Cardiac muscle cell (in vitro differentiated cells and primary cell): ENCODE data around the gene FNDC3B. TPM values are rescaled to one million over a fixed set of nuclear protein-coding genes. Genes with fewer than 3 reads are reported as not detected.
A peak's percentile ranks its signal among the peaks of the same experiment; 100 is the strongest.

ENCODE experiments used
- DNase-seq, 2 donors: peaks; one replicate each; pipeline versions ENCODE4 v3.0.0 to v3.0.0-alpha.2; 2010 to 2017; ENCODE audit warnings: low read depth in 1 of 2, low spot score in 1 of 2
- H3K27ac ChIP-seq: fragments of 200-600 bp; sonication (generic); 2 replicates; pipeline ENCODE4 v1.5.1; 2016
- H3K27me3 ChIP-seq: fragments of 200-600 bp; sonication (generic); 2 replicates; pipeline ENCODE4 v1.6.0; 2016; ENCODE audit warnings: control low read depth
- H3K36me3 ChIP-seq: fragments of 200-600 bp; sonication (generic); 2 replicates; pipeline ENCODE4 v1.5.1; 2016; ENCODE audit warnings: control low read depth
- H3K4me1 ChIP-seq: fragments of 200-600 bp; sonication (generic); 2 replicates; pipeline ENCODE4 v1.8.1; 2017; ENCODE audit warnings: low read depth, mild to moderate bottlenecking, mixed run types
- H3K4me3 ChIP-seq: fragments of 200-600 bp; sonication (generic); 2 replicates; pipeline ENCODE4 v1.5.1; 2016; ENCODE audit warnings: mild to moderate bottlenecking
- H3K9me3 ChIP-seq: fragments of 200-600 bp; sonication (generic); 2 replicates; pipeline ENCODE4 v1.5.1; 2017; ENCODE audit warnings: low read depth, mild to moderate bottlenecking, control low read depth
- polyA plus RNA-seq: library from polyadenylated mRNA; unstranded; fragments of >200 nt; fragmentation: Nextera tagmentation; extraction: Ambion mirVana; gene quantifications from 2 replicates; pipeline ENCODE4 v1.2.1, GENCODE V29; 2016
- total RNA-seq: library from RNA; depleted of rRNA; stranded (reverse); fragments of >200 nt; gene quantifications from 2 replicates; pipeline ENCODE4 v1.2.3, GENCODE V29; 2016
- TF ChIP-seq, protein P1 (sequence below): IDR thresholded peaks from 2 replicates; pipeline ENCODE4 v1.5.1; 2012; ENCODE audit warnings: low read depth, mild to moderate bottlenecking, low read length

FNDC3B gene
- total and polyA plus RNA-seq, 2 experiments from 2014 or later: 55.2 to 62.3 TPM

DNA sequence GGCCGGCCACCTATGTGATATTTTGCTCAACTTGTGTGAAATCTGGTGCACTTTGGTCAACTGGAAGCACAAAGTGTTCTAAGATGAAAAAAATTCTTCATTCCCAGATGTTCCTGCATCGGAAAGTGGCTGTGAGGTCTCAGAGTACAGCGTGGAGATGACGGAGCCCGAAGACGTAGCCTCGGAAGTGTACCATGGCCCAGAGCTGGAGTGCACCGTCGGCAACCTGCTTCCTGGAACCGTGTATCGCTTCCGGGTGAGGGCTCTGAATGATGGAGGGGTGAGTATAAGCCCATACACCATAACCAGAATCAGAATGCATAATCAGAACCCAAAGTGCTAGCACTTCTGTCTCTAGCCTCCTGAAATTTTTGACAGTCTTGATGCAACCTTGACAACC lies 304.6 kb downstream of the FNDC3B start:
- Histone ChIP-seq H3K4me3 (no peak overlapping the region), H3K4me1 (no peaks in the 10 kb centered on the region), H3K27me3 (no peaks in the 10 kb centered on the region), H3K9me3 (no peaks in the 10 kb centered on the region), H3K36me3 (peaks cover 85% of the 10 kb centered on the region), H3K27ac (peak overlapping the region; percentile 5)
- TF ChIP-seq, protein P1, sequence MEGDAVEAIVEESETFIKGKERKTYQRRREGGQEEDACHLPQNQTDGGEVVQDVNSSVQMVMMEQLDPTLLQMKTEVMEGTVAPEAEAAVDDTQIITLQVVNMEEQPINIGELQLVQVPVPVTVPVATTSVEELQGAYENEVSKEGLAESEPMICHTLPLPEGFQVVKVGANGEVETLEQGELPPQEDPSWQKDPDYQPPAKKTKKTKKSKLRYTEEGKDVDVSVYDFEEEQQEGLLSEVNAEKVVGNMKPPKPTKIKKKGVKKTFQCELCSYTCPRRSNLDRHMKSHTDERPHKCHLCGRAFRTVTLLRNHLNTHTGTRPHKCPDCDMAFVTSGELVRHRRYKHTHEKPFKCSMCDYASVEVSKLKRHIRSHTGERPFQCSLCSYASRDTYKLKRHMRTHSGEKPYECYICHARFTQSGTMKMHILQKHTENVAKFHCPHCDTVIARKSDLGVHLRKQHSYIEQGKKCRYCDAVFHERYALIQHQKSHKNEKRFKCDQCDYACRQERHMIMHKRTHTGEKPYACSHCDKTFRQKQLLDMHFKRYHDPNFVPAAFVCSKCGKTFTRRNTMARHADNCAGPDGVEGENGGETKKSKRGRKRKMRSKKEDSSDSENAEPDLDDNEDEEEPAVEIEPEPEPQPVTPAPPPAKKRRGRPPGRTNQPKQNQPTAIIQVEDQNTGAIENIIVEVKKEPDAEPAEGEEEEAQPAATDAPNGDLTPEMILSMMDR: no peak
- DNase-seq: no peak

DNA sequence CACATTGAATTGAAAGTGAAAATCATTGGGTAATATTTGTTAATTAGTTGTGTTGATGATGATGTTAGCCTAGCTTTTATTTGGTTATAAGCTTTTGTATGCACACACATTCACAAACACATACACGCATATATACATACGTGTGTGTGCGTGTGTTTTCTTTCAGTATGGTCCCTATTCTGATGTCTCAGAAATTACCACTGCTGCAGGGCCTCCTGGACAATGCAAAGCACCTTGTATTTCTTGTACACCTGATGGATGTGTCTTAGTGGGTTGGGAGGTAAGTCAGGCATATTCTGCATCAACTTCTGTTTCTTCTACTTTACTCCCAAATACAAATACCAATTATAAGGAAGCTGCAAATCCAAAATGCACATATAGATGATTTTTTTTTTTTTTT lies 306.8 kb downstream of the FNDC3B start:
- Histone ChIP-seq H3K4me3 (no peak overlapping the region), H3K27ac (no peak overlapping the region), H3K4me1 (no peaks in the 10 kb centered on the region), H3K36me3 (peaks cover 90% of the 10 kb centered on the region), H3K27me3 (no peaks in the 10 kb centered on the region), H3K9me3 (no peaks in the 10 kb centered on the region)
- TF ChIP-seq, protein P1: no peak
- no peak for DNase-seq

DNA sequence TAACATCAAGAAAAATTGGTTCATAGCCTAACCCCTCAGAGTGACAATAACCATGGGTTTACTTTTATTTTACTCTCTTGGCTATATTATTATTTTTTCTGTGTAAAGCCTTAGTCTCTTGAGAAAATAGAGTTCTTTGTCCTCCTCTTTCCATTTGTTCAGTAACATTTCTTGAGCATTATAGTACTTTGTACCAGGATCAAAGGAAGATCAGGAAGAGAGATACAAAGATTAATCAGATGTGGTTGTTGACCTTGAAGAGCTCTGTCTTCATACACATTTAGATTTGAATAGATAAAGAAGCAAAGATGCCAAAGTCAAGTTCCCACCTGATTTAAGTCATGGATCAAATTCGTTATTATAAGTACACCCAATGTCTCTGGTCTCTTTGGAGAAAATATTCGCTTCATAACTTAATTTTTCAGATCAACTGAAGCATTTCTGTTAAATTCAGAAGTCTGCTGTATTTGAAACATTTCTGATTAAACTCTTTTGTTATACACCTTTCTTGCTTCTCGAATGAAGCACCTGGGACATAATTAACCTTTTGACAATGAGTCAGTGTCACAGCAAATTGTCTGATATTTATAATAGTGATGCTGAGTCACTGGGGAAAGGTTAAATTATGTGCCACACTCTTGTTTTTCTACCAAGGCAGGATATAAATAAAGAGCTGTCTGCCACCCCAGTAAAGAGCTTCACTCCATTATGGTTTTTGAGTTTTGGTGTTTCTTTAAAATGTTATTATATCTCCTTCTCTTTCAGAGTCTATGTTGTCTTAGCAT lies 308.7 kb downstream of the FNDC3B start:
- no peak for DNase-seq
- H3K4me3 ChIP-seq: no peak overlapping the region
- H3K9me3 ChIP-seq: no peaks in the 10 kb centered on the region
- no peak overlapping the region for H3K27ac ChIP-seq
- H3K4me1 ChIP-seq: no peaks in the 10 kb centered on the region
- TF ChIP-seq, protein P1: no peak
- H3K27me3 ChIP-seq: no peaks in the 10 kb centered on the region
- peaks cover 86% of the 10 kb centered on the region for H3K36me3 ChIP-seq

DNA sequence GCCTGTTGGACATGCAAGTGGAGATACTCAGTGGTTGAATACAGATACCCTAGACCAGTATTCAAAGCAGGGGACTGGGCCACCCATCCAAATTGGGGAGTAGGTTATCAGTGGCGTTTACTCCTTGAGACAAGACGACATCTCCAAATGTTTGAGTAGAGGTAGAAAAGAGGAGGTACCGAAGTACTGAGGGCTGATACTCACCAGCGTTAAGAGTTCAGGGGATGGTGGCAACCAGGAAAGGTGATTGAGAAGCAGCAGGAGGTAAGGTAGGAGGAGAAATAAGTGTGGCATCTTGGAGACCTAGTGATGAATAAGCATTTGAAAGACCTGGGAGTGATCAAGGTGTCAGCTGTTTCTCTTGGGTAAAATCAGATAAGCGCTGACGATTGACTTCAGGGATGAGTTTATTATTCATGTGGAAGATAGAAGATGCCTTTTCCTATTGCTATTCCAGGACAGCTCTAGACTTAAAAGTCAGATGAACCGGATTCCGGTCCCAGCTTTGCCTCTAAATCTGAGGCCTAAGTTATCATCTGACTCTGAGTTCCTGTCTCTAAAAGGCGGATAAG lies 312.6 kb downstream of the FNDC3B start:
- Histone ChIP-seq H3K9me3 (no peaks in the 10 kb centered on the region), H3K4me3 (no peak overlapping the region), H3K4me1 (no peaks in the 10 kb centered on the region), H3K27ac (no peak overlapping the region), H3K36me3 (peaks cover 78% of the 10 kb centered on the region), H3K27me3 (no peaks in the 10 kb centered on the region)
- TF ChIP-seq, protein P1: no peak
- DNase-seq: no peak

DNA sequence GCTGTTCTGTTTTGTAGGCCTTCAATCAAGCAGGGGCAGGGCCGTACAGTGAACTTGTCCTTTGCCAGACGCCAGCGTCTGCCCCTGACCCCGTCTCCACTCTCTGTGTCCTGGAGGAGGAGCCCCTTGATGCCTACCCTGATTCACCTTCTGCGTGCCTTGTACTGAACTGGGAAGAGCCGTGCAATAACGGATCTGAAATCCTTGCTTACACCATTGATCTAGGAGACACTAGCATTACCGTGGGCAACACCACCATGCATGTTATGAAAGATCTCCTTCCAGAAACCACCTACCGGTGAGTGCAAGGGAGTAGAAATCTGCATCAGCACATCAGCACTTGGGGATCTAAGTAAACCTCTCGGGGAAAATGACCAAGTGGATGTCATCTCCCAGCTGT lies 313.4 kb downstream of the FNDC3B start:
- DNase-seq: no peak
- H3K4me1 ChIP-seq: no peaks in the 10 kb centered on the region
- H3K27me3 ChIP-seq: no peaks in the 10 kb centered on the region
- H3K27ac ChIP-seq: peak overlapping the region; percentile 25
- no peaks in the 10 kb centered on the region for H3K9me3 ChIP-seq
- H3K4me3 ChIP-seq: no peak overlapping the region
- H3K36me3 ChIP-seq: peaks cover 77% of the 10 kb centered on the region
- TF ChIP-seq, protein P1: no peak
